DMS79 (cell line): ENCODE results near the gene THAP10.
"Not testable (repeated sequence)": the region's sequence is repeated elsewhere in the genome, so short reads cannot be mapped to it uniquely, and the experiment has no call there.

Experiments used
- DNase-seq: peaks from one replicate; lab custom pipeline; 2025; lab: John Stamatoyannopoulos, UW

THAP10 gene

GRCh38 chr15:70876683-70877082 lies 15.6 kb downstream of the THAP10 start:
- DNase-seq = no peak

- DNase-seq = no peak
These were observed 16.2 kb downstream of the THAP10 start for GRCh38 chr15:70876011-70876410.

- no peak for DNase-seq
These were observed 17.0 kb downstream of the THAP10 start for GRCh38 chr15:70875001-70875782.

- no peak for DNase-seq
These were observed 18.8 kb downstream of the THAP10 start for GRCh38 chr15:70873232-70874054.

- DNase-seq = not testable (repeated sequence)
These were observed 20.7 kb downstream of the THAP10 start for GRCh38 chr15:70871490-70871889.

GRCh38 chr15:70870051-70870450 lies 22.2 kb downstream of the THAP10 start:
- DNase-seq = no peak

GRCh38 chr15:70869346-70869745 lies 22.9 kb downstream of the THAP10 start:
- no peak for DNase-seq

GRCh38 chr15:70867911-70868467 lies 24.2 kb downstream of the THAP10 start:
- no peak for DNase-seq

GRCh38 chr15:70866982-70867641 lies 25.1 kb downstream of the THAP10 start:
- no peak for DNase-seq

- no peak for DNase-seq
These were observed 28.6 kb downstream of the THAP10 start for GRCh38 chr15:70863450-70864218.

- DNase-seq = no peak
These were observed 32.2 kb downstream of the THAP10 start for GRCh38 chr15:70859998-70860397.

GRCh38 chr15:70859322-70859908 lies 32.8 kb downstream of the THAP10 start:
- no peak for DNase-seq

GRCh38 chr15:70858614-70859321 lies 33.5 kb downstream of the THAP10 start:
- not testable (repeated sequence) for DNase-seq

- DNase-seq = no peak
These were observed 34.5 kb downstream of the THAP10 start for GRCh38 chr15:70857562-70858285.

- no peak for DNase-seq
These were observed 35.2 kb downstream of the THAP10 start for GRCh38 chr15:70856884-70857561.

- no peak for DNase-seq
These were observed 35.9 kb downstream of the THAP10 start for GRCh38 chr15:70856177-70856883.

- DNase-seq = no peak
These were observed 36.5 kb downstream of the THAP10 start for GRCh38 chr15:70855764-70856163.

GRCh38 chr15:70854666-70854976 lies 37.6 kb downstream of the THAP10 start:
- DNase-seq = no peak
